ENCODE measurements around the gene PRODH2.
"Not testable (repeated sequence)": the region's sequence is repeated elsewhere in the genome, so short reads cannot be mapped to it uniquely, and the experiment has no call there.

The PRODH2 gene

GRCh38 chr19:35843676-35844481 is 31.2 kb upstream of the PRODH2 start:
- DNase-seq (ENCODE audit: low spot score): peak; percentile 85

GRCh38 chr19:35842666-35843272 is 30.1 kb upstream of the PRODH2 start:
- DNase-seq (ENCODE audit: low spot score): no peak

DNA sequence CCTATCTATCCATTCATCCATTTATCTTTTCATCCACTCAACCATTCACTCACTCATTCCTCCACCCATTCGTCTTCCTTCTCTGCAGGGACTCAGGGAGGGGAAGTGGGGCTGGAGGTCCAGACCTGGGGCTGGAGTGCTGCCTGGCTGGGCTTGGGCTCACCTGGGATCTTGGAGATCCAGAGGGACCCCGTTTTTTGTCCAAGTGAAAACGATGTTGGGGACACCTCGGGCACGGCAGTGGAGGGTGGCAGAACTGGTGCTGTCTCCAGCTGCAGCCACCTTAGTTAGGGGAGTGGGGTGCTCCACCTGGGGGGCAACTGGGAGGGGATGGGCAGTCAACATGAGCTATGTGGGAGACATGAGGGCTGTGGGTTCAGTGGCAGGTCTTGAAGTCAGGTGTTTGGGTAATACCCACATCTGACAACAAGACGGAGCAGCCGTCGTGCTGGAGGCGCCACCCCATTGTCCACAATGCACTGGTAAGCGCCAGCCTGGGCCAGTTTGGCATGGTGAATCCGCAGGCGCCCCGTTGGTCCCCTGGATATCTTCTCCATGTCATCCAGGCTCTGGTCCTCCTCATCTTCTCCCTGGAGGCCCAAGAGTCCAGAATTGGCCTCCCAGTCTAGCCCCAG is 29.4 kb upstream of the PRODH2 start:
- DNase-seq (ENCODE audit: low spot score): no peak

- not testable (repeated sequence) for DNase-seq (ENCODE audit: low spot score)
Observed at GRCh38 chr19:35836096-35836495, 23.5 kb upstream of the PRODH2 start.

GRCh38 chr19:35833972-35834371 is 21.3 kb upstream of the PRODH2 start:
- no peak for DNase-seq (ENCODE audit: low spot score)

DNA sequence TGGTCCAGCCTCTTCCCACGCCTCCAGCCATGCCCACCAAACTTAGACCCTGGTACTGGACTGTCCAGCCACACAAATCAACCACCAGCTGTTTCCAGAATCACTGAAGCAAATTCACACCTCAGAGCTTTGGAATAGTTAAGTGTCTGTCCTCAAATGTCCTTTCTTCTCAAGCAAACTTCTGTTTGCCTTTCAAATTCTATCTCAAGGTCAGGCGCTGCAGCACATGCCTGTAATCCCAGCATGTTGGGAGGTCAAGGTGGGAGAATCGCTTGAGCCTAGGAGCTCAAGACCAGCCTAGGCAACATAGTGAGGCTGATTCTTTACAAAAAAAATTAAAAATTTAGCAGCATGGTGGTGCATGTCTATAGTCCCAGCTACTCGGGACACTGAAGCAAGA is 19.4 kb upstream of the PRODH2 start:
- DNase-seq (ENCODE audit: low spot score): no peak

DNA sequence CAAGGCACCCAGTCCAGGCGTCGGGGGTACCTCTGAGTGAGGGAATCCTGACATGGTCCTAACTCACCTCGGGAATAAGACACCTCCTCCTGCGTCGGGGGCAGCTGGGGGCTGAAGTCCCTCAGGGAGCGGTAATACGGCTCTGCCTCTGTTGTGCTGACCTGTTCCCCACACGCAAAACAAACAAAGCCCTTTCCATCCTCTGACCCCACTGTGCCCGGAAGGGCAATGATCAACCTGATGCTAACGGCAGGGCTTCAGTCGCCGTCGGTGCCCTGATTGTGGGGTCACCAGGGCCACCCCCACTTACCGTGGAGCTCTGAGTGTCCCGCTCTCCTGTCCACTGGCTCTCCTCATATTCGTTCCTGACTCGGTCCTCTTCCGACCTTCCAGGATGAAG is 18.3 kb upstream of the PRODH2 start:
- DNase-seq (ENCODE audit: low spot score): no peak

DNA sequence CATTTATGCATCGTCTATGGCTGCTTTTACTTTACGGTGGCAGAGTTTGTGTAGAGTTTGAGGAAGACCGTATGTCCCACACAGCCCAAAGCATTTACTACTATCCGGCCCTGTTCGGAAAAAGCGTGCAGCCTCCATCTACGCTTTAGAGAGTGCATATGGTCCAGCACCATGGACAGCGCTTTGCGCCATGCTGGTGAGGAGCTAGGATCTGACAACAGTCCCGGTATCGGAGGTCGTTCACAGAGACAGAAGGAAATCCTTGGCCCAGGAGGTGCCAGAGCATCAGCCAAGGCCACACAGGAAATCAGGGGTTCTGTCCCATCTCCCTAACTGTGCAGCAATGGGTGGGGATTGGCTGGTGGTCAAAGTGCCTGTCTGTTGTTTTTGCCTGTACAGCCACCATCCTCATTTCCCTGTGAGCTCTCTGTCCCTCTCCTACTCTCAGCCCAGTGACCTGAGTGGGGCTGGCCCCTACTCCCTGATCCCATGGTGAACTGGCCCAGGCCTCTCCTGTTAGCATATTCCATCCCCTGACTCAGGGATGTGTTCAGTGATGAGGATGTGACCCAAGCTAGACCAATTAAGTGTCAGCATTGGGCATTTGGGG is 16.2 kb upstream of the PRODH2 start:
- no peak for DNase-seq (ENCODE audit: low spot score)

DNA sequence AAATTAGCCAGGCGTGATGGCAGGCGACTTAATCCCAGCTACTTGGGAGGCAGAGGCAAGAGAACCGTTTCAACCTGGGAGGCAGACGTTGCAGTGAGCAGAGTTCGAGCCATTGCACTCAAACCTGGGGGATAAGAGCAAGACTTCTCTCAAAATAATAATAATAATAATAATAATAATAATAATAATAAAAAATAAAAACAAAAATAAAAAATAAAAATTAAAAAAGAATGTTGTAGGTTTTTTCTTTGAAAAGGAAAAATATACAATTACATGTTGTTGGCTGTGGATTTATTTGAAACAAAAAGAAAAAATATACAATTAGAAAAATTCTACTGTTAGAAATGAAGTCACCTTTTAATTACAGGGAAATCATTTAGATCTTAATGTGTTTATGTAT is 11.5 kb upstream of the PRODH2 start:
- DNase-seq (ENCODE audit: low spot score): no peak

- DNase-seq (ENCODE audit: low spot score): no peak
Observed at GRCh38 chr19:35822579-35822978, 9.9 kb upstream of the PRODH2 start.

DNA sequence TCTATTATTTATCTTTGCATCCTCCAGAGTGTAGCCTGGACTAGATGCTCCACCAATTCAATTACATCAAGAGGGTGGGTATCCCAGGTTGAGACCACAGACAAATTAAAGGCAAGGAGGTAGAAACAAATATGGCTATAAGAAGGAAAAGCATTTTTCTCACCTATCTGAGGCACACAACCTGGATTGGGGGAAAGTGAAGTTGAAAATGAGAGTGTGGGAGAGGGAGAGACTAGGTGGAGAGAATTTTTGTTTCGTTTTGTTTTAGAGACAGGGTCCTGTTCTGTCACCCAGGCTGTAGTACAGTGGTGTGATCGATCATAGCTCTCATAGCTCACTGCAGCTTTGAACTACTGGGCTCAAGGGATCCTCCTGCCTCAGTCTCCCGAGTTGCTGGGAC is 5.8 kb upstream of the PRODH2 start:
- DNase-seq (ENCODE audit: low spot score): no peak

GRCh38 chr19:35816846-35817245 is 4.2 kb upstream of the PRODH2 start:
- no peak for DNase-seq (ENCODE audit: low spot score)

- DNase-seq (ENCODE audit: low spot score): no peak
Observed at GRCh38 chr19:35816262-35816661, 3.6 kb upstream of the PRODH2 start.

DNA sequence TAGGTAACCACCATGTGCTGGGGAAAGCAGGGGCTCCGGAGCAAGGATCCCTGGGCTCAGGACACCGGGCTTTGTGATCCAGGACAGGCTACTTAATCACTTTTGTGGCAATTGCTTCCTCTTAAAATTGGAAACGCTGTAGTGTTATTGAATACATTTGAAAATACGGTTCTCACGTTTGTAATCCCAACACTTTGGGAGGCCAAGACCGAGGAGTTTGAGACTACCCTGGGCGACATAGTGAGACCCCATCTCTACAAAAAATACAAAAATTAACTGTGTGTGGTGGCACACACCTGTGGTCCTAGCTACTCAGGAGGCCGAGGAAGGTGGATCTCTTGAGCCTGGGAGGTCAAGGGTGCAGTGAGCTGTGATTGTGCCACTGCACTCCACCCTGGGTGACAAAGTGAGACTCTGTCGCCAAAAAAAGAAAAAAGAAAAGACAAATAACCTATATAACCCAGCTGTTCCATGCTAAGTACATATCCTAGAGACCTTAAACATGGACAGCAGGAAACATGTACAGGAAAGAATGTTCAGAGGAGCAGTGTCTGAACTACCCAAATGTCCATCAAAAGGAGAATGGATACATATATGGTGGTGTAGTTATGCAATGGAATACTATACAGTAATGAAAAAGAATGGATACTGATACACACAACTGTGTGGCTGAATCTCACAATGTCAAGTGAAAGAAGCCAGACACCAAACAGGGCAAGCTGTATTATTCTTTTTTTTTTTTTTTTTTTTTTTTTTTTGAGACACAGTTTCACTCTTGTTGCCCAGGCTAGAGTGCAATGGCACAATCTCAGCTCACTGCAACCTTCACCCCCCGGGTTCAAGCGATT is 622 bp upstream of the PRODH2 start:
- DNase-seq (ENCODE audit: low spot score): no peak

DNA sequence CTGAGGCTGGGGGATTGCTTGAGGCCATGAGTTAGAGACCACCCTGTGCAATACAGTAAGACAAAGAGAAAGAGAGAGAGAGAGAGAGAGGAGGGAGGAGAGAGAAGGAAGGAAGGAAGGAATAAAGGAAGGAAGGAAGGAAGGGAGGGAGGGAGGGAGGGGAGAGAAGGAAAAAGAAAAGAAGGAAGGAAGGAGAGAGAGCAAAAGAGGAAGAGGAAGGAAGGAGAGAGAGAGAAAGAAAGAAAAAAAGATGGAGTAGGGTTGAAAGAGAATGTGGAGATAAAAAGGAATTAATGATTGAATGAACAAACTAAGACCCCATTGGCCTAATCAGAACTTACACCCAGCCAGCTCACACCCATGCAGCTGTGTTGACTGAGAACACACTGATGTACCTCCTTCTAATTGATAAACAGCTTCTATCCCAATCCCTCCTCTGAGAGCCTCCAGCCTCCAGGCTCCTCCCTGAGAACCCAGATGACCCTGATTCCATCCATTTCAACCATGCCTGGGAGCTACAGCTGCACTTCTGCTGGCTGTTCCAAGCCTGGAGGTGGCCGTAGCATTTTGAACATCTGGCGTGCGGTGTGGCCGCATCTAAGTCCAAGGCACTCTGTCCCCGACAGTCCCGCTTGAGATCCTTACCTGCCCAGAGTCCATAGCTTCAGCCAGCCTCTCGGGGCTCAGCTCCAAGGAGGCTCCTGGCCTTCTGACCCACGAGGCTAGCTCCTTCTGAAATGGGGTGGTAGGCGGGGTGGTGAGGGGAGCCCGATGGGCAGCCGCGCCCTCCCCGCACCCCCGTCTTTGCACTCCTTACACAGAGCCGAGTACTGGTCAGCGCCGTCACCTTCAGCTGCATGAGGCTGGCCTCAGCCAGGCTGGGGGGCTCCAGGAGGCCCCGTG is 1.1 kb downstream of the PRODH2 start:
- DNase-seq (ENCODE audit: low spot score): no peak

GRCh38 chr19:35807633-35808032 is 5.0 kb downstream of the PRODH2 start:
- DNase-seq (ENCODE audit: low spot score): no peak

- no peak for DNase-seq (ENCODE audit: low spot score)
Observed at GRCh38 chr19:35806597-35806996, 6.0 kb downstream of the PRODH2 start.

DNA sequence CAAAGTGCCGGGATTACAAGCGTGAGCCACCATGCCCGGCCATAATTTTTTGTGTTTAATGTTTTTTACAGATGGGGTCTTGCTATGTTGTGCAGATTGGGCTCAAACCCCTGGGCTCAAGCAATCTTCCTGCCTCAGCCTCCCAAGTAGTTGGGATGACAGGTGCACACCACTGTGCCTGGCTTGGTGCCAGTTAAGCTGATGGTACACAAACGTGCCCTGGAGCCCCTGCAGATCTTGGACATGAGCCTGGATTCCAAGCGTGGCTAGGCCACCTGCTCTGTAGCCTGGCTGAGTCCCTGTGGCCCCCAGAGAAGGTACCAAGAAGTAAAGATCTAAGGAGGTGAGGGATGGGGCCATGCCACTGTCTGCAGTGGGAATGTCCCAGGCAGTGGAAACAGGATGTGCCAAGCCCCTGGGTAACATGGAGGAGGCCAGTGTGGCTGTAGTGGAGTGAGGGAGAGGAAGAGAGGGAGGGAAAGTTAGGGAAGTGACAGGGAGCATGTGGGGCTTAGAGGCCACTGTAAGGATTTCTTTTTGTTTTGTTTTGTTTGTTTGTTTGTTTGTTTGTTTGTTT is 7.0 kb downstream of the PRODH2 start:
- DNase-seq (ENCODE audit: low spot score): no peak

- no peak for DNase-seq (ENCODE audit: low spot score)
Observed at GRCh38 chr19:35801828-35802227, 10.8 kb downstream of the PRODH2 start.

DNA sequence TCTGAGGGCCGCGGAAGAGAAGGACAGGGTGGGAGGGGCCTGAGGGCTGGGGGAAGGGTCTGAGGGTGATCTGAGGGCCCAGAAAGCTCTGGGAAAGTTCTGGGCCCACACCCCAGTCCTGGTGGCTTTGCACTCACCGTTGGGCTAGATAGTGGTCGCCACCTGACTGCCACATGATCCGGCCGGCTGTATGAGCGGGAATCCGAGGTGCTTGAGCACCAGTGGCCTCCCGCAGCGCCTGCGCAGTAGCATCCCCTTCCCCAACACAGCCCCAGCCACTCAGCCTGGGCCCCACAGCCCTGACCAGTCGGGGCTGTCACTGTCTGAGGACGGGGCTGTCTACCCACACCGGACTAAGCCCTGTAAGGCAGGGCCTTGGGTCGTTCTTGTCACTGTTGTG is 15.0 kb downstream of the PRODH2 start:
- DNase-seq (ENCODE audit: low spot score): no peak

All from SW480 (cell line).